ENCODE results near the gene ZNF511.

ZNF511 gene

DNA sequence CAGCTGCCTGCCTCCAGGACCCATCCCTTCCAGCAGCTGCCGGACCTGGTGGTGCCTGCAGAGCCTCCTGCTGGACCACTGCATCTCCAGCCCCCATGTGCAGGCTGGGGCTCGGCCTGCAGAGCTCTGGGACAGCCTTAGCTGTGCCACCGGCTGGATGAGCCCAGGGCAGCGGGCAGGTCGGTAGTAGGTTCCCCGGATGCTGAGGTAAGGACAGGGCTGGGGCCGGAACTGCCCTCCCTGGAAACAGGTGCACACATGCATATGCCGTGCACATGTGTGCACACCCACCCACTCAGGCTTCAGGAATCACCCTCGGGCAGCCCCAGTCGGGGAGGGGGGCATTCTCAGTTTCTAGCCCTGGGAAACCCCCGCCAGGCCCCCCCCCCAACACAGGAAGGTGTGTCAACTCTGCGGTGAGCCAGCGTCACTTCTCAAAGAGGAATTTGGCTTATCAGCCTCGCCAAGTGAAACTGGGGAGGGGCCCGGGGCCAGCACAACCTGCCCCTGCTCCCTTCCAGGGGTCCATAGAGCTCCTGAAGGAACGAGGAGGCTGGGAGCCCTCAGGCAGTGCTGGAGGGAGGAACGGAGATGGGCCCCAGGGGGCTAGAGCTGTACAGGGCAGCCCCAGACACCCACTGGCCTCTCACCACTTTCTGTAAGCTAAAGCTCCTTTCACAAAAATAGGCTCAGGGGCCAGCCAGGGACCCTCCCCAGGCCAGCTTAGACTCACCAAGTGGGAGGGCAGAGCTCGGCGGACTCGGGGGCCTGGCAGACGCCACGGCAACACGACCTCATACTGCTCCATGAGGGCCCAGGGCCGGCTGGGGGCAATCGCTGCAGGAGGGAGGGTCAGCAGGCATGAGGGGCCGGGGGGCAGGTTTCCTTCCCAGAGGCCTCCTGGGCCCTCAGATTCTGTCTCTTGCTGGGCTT is 33.7 kb upstream of the ZNF511 start:
- peak; percentile 43 to 70 (median 54) for DNase-seq

DNA sequence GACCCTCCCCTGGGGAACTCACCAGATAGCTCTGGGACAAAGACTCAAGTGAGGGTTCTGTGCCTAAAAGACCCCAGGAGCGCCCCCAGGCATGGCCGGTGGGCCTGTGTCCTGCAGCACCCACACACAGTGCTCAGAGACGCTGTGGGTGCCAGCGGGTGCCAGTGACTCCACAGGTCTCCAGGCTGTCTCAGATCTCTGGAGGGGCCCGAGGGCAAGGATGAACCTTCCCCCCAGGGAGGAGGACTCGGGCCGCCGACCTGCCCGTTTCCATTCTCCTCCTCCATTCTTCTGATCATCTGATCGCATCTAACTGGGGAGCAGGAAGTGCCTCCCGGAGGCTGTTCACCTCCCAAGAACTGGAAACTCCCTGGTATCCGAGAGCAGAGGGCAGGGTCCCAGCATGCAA is 33.0 kb upstream of the ZNF511 start:
- DNase-seq, result peak in 1 of 4 experiments; percentile 41

GRCh38 chr10:133276100-133276434 is 32.6 kb upstream of the ZNF511 start:
- DNase-seq, result no peak

GRCh38 chr10:133276435-133277201 is 32.1 kb upstream of the ZNF511 start, which contains the start of gene ADAM8:
Gene ADAM8, minus strand, starts transcription at chr10:133276868. Its CDS starts 51 bp downstream, at chr10:133276817.
- DNase-seq, result peak in 2 of 4 experiments; percentile 28 to 65

GRCh38 chr10:133277277-133277992 is 31.3 kb upstream of the ZNF511 start:
- no peak for DNase-seq

- no peak for DNase-seq
Observed at GRCh38 chr10:133277993-133278576, 30.6 kb upstream of the ZNF511 start.

GRCh38 chr10:133278577-133279265 is 30.0 kb upstream of the ZNF511 start:
- no peak for DNase-seq

DNA sequence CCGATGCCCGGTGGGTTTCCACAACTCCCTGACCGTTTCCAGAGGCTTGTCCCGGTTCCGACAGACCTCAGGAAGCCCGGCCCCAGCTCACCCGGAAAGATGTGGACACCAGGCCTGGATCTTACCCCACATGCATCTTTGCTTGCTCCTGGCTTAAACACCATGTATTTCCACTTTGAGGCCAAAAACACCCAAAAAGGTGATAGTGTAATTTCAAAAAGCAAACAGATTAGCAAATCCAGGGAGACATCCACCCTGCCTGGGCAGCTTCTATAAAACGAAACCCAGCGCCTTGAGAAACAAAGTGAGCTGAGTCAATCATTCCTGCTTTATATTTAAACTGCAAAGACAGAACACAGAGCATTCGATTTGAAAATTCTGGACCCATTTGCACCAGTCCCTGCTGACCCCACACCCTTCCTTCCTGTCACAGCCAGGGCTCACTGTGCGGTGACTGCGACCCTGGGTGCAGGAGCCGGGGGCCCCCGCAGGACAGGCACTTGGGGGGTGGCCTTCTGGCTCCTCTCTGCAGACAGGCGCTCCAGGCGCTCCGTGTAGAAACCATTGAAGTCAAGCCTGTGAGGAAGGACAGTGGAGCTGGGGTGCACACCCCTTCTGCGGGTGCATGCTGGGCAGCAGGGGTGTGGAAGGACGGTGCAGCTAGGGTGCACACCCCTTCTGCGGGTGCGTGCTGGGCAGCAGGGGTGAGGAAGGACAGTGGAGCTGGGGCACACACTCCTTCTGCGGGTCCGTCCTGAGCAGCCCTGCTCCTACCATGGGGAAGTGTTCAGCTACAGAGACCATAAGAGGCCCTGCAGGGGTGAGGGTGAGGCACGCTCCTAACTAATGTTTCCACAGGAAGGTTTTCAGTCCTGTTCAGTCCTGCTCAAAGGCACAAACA is 29.1 kb upstream of the ZNF511 start:
- DNase-seq, result no peak

GRCh38 chr10:133280391-133281059 is 28.2 kb upstream of the ZNF511 start:
- DNase-seq, result no peak

GRCh38 chr10:133281084-133281483 is 27.6 kb upstream of the ZNF511 start:
- no peak for DNase-seq

DNA sequence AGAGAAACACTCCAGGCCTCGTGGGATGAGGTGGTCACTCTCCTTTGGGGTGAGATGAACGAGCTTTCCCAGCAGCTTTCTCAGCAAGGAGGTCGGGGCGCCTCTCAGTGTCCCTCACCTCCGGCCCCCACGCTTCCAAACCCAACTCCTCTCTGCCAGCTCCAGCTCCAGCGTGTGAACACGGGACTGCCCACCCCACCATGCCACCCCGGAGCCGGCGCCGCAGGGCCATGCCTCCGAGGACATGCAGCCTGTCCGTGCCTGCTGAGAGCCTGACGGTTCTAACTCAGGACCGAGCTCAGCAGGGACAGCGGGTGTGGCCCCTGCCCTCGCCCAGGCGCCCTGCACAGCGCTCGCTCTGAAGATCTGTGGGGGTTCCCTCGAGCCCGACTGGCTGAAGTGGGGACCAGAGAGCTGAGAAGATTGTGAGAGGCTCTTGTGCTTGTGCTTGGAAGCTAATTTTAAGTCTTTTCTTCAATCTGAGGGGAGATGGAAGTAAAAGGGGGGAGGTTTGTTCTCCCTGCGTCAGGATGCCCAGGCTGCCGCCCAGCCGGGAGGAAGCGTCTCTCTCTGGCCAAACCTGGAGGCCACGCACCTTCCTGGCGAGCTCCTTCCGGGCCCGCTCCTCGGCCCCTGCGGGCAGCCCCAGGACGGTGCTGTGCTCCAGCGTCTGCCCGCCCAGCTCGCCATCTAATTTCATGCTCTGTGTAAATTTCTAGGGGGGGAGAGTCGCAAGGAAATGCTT is 26.9 kb upstream of the ZNF511 start:
- DNase-seq, result no peak

DNA sequence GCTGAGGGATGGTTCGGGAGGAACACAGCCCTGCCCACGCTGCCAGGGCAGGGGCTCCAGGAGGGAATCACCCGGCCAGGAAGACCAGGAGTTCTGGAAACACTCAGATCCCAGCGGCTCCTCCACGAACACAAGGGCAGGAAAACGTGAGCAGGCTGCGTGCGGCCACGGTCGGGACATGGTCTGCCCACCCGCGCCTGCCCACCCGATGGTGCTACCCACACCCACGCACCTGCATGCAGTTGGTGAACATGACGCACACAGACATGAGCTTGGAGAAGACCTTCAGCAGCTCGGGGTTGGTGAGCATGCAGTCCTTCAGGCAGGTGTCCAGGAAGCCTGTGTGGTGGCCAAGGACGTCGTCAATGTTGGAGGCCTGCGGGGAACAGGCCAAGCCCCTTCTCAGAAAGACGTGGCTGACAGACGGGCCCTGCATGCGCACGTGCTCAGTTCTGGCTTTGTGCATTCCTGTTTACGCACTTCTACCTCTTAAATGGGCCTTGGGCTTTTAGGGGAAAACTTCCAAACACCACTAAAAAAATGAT is 25.8 kb upstream of the ZNF511 start:
- DNase-seq, result no peak

DNA sequence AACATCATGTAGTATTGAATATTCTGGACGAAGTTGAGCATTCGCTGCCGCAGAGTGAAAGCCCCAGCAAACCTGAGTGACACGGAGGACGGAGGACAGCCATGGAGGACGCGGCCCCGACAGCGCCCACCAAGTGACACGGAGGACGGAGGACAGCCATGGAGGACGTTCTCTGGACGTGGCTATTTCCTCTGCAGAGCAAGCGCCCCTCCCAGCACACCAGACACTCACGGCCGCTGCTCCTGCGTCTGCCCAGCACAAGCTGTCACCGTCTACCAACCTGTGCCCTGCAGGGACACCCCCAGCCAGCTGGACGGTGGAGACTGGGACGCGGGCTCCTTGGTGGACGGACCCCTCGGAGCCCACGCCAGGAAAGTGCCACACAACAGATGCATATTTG is 24.8 kb upstream of the ZNF511 start:
- no peak for DNase-seq

DNA sequence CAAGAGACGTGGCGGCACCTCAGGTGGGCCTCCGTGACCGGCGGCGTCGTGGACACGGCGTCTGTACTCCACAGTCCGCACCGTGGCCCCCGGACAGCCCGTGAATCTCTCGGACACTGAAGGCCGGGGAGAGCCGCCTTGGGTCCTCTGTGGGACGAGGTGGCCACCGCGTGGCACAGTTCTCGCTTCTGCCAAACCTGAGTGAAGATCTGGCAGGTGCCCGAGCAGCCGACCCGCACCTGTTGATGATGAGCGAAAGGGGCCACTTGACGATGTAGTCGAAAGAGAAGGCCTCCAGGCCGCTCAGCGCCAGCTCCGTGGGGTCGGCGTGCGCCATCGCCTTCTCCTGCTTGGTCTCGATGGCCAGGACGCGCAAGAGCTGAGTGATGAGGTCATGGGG is 23.5 kb upstream of the ZNF511 start:
- DNase-seq, result no peak

GRCh38 chr10:133286366-133286765 is 22.3 kb upstream of the ZNF511 start:
- DNase-seq, result no peak

DNA sequence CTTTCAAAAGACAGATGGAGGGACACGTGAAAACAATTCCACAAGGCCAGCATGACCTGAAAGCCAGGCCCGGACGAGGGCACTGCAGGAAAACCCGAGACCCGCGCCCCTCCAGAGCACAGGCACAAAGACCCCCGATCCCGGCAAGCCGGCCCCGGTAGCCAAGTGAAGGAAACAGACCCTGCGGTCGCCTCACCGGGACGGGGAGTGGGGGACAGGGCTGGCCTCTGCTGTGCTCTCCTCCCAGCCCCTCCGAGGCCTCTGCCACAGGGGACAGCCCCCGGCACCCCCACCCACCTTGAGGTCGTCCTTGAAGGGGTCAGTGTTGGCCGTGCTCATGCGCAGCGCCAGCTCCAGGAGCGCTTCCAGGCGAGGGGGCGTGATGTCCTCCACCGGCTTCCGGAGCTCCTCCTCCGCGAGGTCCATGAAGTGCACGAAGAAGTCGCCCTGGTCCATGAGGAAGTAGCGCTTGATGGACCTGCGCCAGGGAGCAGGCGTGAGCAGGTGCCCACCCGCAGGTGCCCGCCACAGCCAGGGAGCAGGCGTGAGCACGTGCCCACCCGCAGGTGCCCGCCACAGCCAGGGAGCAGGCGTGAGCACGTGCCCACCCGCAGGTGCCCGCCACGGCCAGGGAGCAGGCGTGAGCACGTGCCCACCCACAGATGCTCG is 20.7 kb upstream of the ZNF511 start:
- DNase-seq, result no peak

DNA sequence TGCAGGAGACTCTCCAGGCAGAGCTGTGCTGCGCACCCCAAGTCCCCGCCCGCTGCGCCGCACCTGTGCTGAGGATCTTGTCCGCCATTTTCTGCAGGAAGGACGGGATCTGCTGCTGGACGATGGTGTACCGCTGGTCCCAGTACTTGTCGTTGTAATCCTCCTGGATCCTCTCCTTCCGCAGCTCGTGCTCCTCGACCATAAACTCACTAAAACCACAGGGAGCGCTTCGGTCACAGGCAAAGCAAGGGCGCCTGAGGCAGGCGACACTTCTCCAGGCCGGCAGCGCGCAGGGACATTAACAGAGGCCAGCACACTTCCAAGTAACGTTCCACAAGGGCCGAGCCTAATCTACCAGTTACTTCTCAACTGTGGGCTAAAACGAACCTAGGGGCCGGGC is 19.0 kb upstream of the ZNF511 start:
- DNase-seq, result no peak

- DNase-seq, result no peak
Observed at GRCh38 chr10:133292919-133293809, 15.6 kb upstream of the ZNF511 start.

All from activated naive CD4-positive, alpha-beta T cell (primary cell).